Fibroblast of skin of right biceps (primary cell): Measurements from ENCODE around the gene SLIRP.
"Not testable (repeated sequence)": the region's sequence is repeated elsewhere in the genome, so short reads cannot be mapped to it uniquely, and the experiment has no call there.

Experiments used
- DNase-seq: peaks from one replicate; pipeline ENCODE4 v3.0.0-alpha.2; 2013

The SLIRP gene

GRCh38 chr14:77746064-77746702, 38.3 kb downstream of the SLIRP start:
- no peak for DNase-seq

- not testable (repeated sequence) for DNase-seq
These were observed 39.5 kb downstream of the SLIRP start for GRCh38 chr14:77747425-77747824.

GRCh38 chr14:77752266-77752665, 44.4 kb downstream of the SLIRP start:
- no peak for DNase-seq

DNA sequence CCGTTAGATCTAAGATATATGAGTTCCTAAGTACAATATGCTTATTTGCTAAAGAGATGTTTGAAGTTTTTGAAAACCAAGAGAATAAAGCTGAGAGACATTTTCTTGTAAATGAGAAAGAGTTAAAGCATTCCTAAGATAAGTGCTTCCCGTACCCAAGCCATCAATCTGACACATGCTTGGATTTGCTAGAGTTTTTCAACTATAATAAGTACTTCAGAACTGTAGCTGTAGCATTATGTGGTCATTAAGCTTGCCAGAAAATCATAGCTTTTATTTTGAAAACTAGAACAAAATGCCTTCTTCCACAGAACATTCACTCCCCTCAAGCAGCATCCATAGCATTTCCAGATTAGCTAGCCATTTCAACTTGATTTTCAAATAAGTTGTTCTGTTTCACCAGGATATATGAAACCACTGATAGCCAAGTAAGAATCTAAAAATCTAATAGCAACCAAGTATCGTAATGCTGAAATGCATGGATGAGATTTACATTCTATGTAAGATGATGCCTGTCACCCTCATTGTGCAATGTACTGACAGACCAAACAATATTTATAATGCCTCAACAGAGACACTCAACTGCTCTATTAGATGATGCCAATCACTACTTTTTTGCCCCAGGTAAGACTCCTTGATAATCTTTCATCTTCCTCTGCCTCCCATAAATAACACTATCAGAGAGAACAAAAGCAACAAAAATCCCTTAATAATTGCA, 45.1 kb downstream of the SLIRP start:
- no peak for DNase-seq

DNA sequence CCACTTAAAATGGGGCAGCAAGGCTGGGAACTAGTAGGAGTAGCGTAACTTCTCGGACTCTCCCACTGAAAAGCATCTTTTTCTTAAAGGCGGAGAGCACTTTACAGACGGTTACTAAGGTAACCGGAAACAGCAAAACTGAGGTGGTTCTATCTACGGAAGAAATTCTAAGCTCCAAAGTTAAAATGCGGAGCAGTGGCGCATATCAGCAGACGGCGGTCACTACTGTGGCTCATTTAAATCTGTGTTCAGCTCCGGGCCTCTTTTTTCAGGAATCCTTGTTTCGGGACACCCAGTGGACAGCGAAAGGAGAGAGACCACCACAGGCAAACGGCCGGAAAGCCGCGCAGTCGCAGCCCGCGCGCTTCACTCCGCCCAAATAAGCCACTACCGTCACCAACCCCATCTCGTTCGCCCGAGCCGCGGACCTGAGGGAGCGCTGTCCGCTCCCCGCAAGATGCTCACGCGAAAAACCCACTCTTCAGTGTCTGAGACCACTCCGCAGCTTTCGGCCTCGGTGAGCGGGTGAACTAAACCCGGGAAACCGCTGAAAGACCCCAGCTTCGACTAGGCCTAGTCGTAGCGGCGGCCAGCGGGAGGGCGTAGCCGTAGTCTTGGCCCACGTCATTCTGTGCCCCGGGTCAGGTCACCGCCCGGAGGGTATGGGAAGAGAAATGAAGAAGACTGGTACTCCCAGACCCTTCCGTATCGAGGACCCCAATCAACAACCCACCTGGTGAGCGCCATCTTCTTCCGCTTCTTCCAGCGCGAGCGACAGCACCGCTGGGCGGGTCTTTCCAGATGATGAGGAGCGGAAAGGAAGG, 52.7 kb downstream of the SLIRP start, which contains the start of gene SNW1:
TSS of gene SNW1 (minus strand) at position 776 of the 824 bp plus-strand sequence. CDS start at position 747, 29 bp downstream.
- DNase-seq: peak; percentile 93

- peak; percentile 53 for DNase-seq
These were observed 53.5 kb downstream of the SLIRP start for GRCh38 chr14:77761205-77761931.

GRCh38 chr14:77763316-77763715, 55.4 kb downstream of the SLIRP start:
- no peak for DNase-seq

- no peak for DNase-seq
These were observed 56.1 kb downstream of the SLIRP start for GRCh38 chr14:77763978-77764377.
